Endothelial cell of umbilical vein (primary cell): ENCODE data around the gene NANOS3. TPM values are rescaled to one million over a fixed set of nuclear protein-coding genes. Genes with fewer than 3 reads are reported as not detected.
A peak's percentile ranks its signal among the peaks of the same experiment; 100 is the strongest.

Experiments used
- BruUV-seq: library from RNA; stranded (reverse); fragments of 400-500 nt; replicated peaks from 2 replicates; lab custom pipeline; 2021; lab: Mats Ljungman, UMichigan
- CTCF ChIA-PET: fragments of 300-600, 350-600 bp; sonication (Branson Sonifier 250); formaldehyde crosslinking; loops from one replicate; lab custom pipeline; 2021; ENCODE audit warnings: antibody characterized with exemption, inconsistent platforms; lab: Charles Lee
- POLR2A ChIA-PET: fragments of 300-600, 350-600 bp; sonication (Branson Sonifier 250); formaldehyde crosslinking; loops from one replicate; lab custom pipeline; 2021; ENCODE audit warnings: antibody characterized with exemption, inconsistent platforms; lab: Charles Lee
- DNase-seq: peaks from one replicate; pipeline ENCODE4 v3.0.0-alpha.2; 2011; ENCODE audit warnings: low read depth, low spot score
- FAIRE-seq: peaks from 2 replicates; lab custom pipeline; 2011; peaks lifted over from hg19 to GRCh38; lab: Jason Lieb, UNC
- H2AFZ ChIP-seq: 2 replicates; pipeline ENCODE4 v1.6.0; 2012; ENCODE audit warnings: low read depth, low read length, control low read depth, inconsistent platforms
- H3K27ac ChIP-seq: 2 replicates; pipeline ENCODE4 v1.5.1; 2011; ENCODE audit warnings: low read depth, mild to moderate bottlenecking, control low read depth, low read length, moderate library complexity; ENCODE audit not compliant: insufficient read depth
- H3K27me3 ChIP-seq, 2 experiments: 2 replicates each; pipeline versions ENCODE4 v1.6.0 to v1.6.1; 2011; ENCODE audit warnings: low read length in 2 of 2, mixed read lengths in 1 of 2; ENCODE audit not compliant: control insufficient read depth in 2 of 2, insufficient read depth in 2 of 2
- H3K36me3 ChIP-seq, 2 experiments: 2 replicates in 1 of 2; 3 replicates in 1 of 2; pipeline ENCODE4 v1.5.1; 2011; ENCODE audit warnings: low read length in 2 of 2, mild to moderate bottlenecking in 1 of 2, moderate library complexity in 1 of 2; ENCODE audit not compliant: control insufficient read depth in 2 of 2, insufficient read depth in 2 of 2; ENCODE audit errors: extremely low read depth in 1 of 2
- H3K4me1 ChIP-seq: 3 replicates; pipeline ENCODE4 v1.5.1; 2011; ENCODE audit warnings: mild to moderate bottlenecking, low read length; ENCODE audit not compliant: control insufficient read depth, insufficient read depth; ENCODE audit errors: extremely low read depth
- H3K4me2 ChIP-seq: 2 replicates; pipeline ENCODE4 v1.6.1; 2011; ENCODE audit warnings: low read length, control low read depth, mixed read lengths; ENCODE audit not compliant: insufficient read depth
- H3K4me3 ChIP-seq, 3 experiments: fragments of 200-600 bp in 1 of 3; sonication (generic), shearing (Covaris generic) in 1 of 3; replicated peaks in 1 of 3; 2 replicates each; pipeline ENCODE4 v1.5.1; 2011 to 2016; ENCODE audit warnings: control low read depth in 3 of 3, low read length in 3 of 3, mild to moderate bottlenecking in 2 of 3, inconsistent platforms in 1 of 3, low read depth in 1 of 3, moderate library complexity in 1 of 3; ENCODE audit not compliant: insufficient read depth in 1 of 3
- H3K79me2 ChIP-seq: 2 replicates; pipeline ENCODE4 v1.6.0; 2012; ENCODE audit warnings: low read length, inconsistent platforms; ENCODE audit not compliant: control insufficient read depth, insufficient read depth
- H3K9ac ChIP-seq: replicated peaks from 2 replicates; pipeline ENCODE3; 2011; ENCODE audit warnings: low read length, control low read depth; ENCODE audit not compliant: insufficient read depth; ENCODE audit errors: extremely low read depth
- H3K9me1 ChIP-seq: replicated peaks from 3 replicates; pipeline ENCODE4 v1.6.0; 2011; ENCODE audit warnings: mild to moderate bottlenecking, low read length; ENCODE audit not compliant: control insufficient read depth, insufficient read depth; ENCODE audit errors: extremely low read depth
- H3K9me3 ChIP-seq: replicated peaks from 2 replicates; pipeline ENCODE4 v1.5.1; 2012; ENCODE audit warnings: low read length, inconsistent platforms; ENCODE audit not compliant: control insufficient read depth, insufficient read depth
- H4K20me1 ChIP-seq: replicated peaks from 2 replicates; pipeline ENCODE3; 2011; ENCODE audit warnings: mild to moderate bottlenecking, low read length; ENCODE audit not compliant: control insufficient read depth, insufficient read depth; ENCODE audit errors: extremely low read depth
- MYC ChIP-seq: IDR thresholded peaks from one replicate; pipeline ENCODE4 v1.6.1; 2011; ENCODE audit warnings: mild to moderate bottlenecking, low read depth, low read length
- dilution Hi-C: fragments of 300-500 bp; cut with MboI; formaldehyde crosslinking; loops from one replicate; pipeline ENCODE4 v1.15.0; 2019; ENCODE audit warnings: low sequenced_read_pairs; ENCODE audit not compliant: extremely low pct_ligation_motif_present
- intact Hi-C: fragments of 100-400 bp; cut with micrococcal nuclease; formaldehyde crosslinking; loops from one replicate; pipeline ENCODE4 v1.10.0; 2022
- microRNA counts: library from miRNA; unstranded; fragments of <30 nt; microRNA quantifications from one replicate; lab custom pipeline; 2016
- microRNA-seq: library from miRNA; unstranded; fragments of <30 nt; microRNA quantifications from one replicate; pipeline ENCODE4 v1.2.0, GENCODE V29; 2021; ENCODE audit warnings: borderline number of aligned reads, borderline replicate concordance
- polyA plus RNA-seq, 4 experiments: library from polyadenylated mRNA; depleted of rRNA in 3 of 4; stranded (reverse) in 3 of 4; unstranded in 1 of 4; fragments of >200 nt; gene quantifications; 2 replicates each; pipeline versions ENCODE4 v1.2.1 to v1.2.3, GENCODE V29; 2011 to 2012; ENCODE audit warnings: missing spikeins in 1 of 4
- small RNA-seq: library from RNA; depleted of rRNA; stranded (forward); fragments of <200 nt; gene quantifications from one replicate; pipeline ENCODE3, GENCODE V24; 2012; ENCODE audit warnings: low replicate concordance, low read depth; ENCODE audit not compliant: insufficient read depth, insufficient read length
- total RNA-seq: library from RNA; stranded (reverse); gene quantifications from 2 replicates; pipeline ENCODE4 v1.2.3, GENCODE V29; 2021

NANOS3 gene
- total and polyA plus RNA-seq, 2 donors (not counting 3 experiments of a cell fraction or from before 2014, with no cell fraction given): 1.0 to 4.4 TPM

GRCh38 chr19:13929956-13930355 is 53.0 kb downstream of the NANOS3 start:
- ChIA-PET CTCF (no interaction called here), POLR2A (no interaction called here)
- no TSS peak for BruUV-seq
- no peak overlapping the region for H3K9ac ChIP-seq
- no peak overlapping the region for H3K4me2 ChIP-seq
- H3K79me2 ChIP-seq: no peaks in the 10 kb centered on the region
- H3K9me3 ChIP-seq: no peaks in the 10 kb centered on the region
- no peak overlapping the region for H3K27ac ChIP-seq
- H2AFZ ChIP-seq: no peak overlapping the region
- intact Hi-C loops: no loop called here
- dilution Hi-C loops: no loop called here
- no peaks in the 10 kb centered on the region for H3K4me1 ChIP-seq
- no peak overlapping the region for H3K4me3 ChIP-seq
- FAIRE-seq (no peak), DNase-seq (no peak)
- H3K27me3 ChIP-seq: no peaks in the 10 kb centered on the region
- TF ChIP-seq MYC: no peak
- H4K20me1 ChIP-seq: no peaks in the 10 kb centered on the region
- H3K36me3 ChIP-seq: peaks cover 0 to 6% of the 10 kb centered on the region in 2 experiments
- no peaks in the 10 kb centered on the region for H3K9me1 ChIP-seq

MicroRNAs within 50 kb of the gene (microRNA counts, 767-probe panel; counts per million panel counts)
- microRNA hsa-miR-181c-5p (lab: Ali Mortazavi, UCI) (723 counts per million, percentile 96 among the panel's probes with 10 or more counts), microRNA hsa-miR-23a-3p (lab: Ali Mortazavi, UCI) (17,795 counts per million, percentile 98 among the panel's probes with 10 or more counts), microRNA hsa-miR-24-3p (lab: Ali Mortazavi, UCI) (5,905 counts per million, percentile 97 among the panel's probes with 10 or more counts), microRNA hsa-miR-27a-3p (lab: Ali Mortazavi, UCI) (723 counts per million, percentile 96 among the panel's probes with 10 or more counts)

Small RNA genes within 50 kb of the gene (microRNA-seq; reads per million reads assigned to microRNA genes)
- gene MIR181C (206 reads per million, percentile 67 among the genes with 10 or more reads in this experiment), gene MIR181D (331 reads per million, percentile 72 among the genes with 10 or more reads in this experiment)

Small RNA genes within 50 kb of the gene (small RNA-seq; reads per million reads assigned to genes)
- 1.1 reads per million for gene MIR181C
- 3.5 reads per million, percentile 23 among the genes with 10 or more reads in this experiment for gene MIR181D

Other genes with a start within 250 kb of the NANOS3 start
- gene MRI1, start 112.6 kb upstream of the NANOS3 start, total RNA-seq: 42.3 and 56.2 TPM in 2 replicates
- gene MRI1, start 112.6 kb upstream of the NANOS3 start, polyA plus RNA-seq: 63.2 and 82.4 TPM in 2 replicates
- 113 and 126 TPM in 2 replicates for gene C19orf53, start 102.7 kb upstream of the NANOS3 start, total RNA-seq
- 205 and 239 TPM in 2 replicates for gene C19orf53, start 102.7 kb upstream of the NANOS3 start, polyA plus RNA-seq
- gene ZSWIM4, start 81.7 kb upstream of the NANOS3 start, total RNA-seq: 23.1 and 26.6 TPM in 2 replicates
- gene ZSWIM4, start 81.7 kb upstream of the NANOS3 start, polyA plus RNA-seq: 12.7 and 14.9 TPM in 2 replicates
- gene BRME1, start 29.0 kb downstream of the NANOS3 start, total RNA-seq: 1.5 and 2.5 TPM in 2 replicates
- gene BRME1, start 29.0 kb downstream of the NANOS3 start, polyA plus RNA-seq: 0.69 and 0.86 TPM in 2 replicates
- gene CC2D1A, start 29.1 kb downstream of the NANOS3 start, total RNA-seq: 29.8 and 33.7 TPM in 2 replicates
- 13.6 and 14.9 TPM in 2 replicates for gene CC2D1A, start 29.1 kb downstream of the NANOS3 start, polyA plus RNA-seq
- 2.0 TPM in 1 of 2 replicates, not detected in the other for gene PODNL1, start 61.3 kb downstream of the NANOS3 start, total RNA-seq
- gene PODNL1, start 61.3 kb downstream of the NANOS3 start, polyA plus RNA-seq: 0.21 and 0.32 TPM in 2 replicates
- gene DCAF15, start 75.4 kb downstream of the NANOS3 start, total RNA-seq: 42.4 and 47.9 TPM in 2 replicates
- 41.9 and 50.5 TPM in 2 replicates for gene DCAF15, start 75.4 kb downstream of the NANOS3 start, polyA plus RNA-seq
- 14.4 and 14.7 TPM in 2 replicates for gene RFX1, start 129.2 kb downstream of the NANOS3 start, total RNA-seq
- 2.2 and 2.3 TPM in 2 replicates for gene RFX1, start 129.2 kb downstream of the NANOS3 start, polyA plus RNA-seq
- not detected in 2 replicates for gene RLN3, start 151.0 kb downstream of the NANOS3 start, total RNA-seq
- gene RLN3, start 151.0 kb downstream of the NANOS3 start, polyA plus RNA-seq: not detected in 2 replicates
- gene IL27RA, start 154.6 kb downstream of the NANOS3 start, total RNA-seq: 3.7 and 4.5 TPM in 2 replicates
- gene IL27RA, start 154.6 kb downstream of the NANOS3 start, polyA plus RNA-seq: 1.6 and 1.8 TPM in 2 replicates
- 0.31 TPM in 1 of 2 replicates, not detected in the other for gene PALM3, start 184.9 kb downstream of the NANOS3 start, total RNA-seq
- 0.08 TPM in 2 replicates for gene PALM3, start 184.9 kb downstream of the NANOS3 start, polyA plus RNA-seq
- gene MISP3, start 195.7 kb downstream of the NANOS3 start, total RNA-seq: 0.31 TPM in 1 of 2 replicates, not detected in the other
- gene MISP3, start 195.7 kb downstream of the NANOS3 start, polyA plus RNA-seq: 0.25 and 0.26 TPM in 2 replicates
- 0.55 TPM in 1 of 2 replicates, not detected in the other for gene C19orf67, start 208.6 kb downstream of the NANOS3 start, total RNA-seq
- gene C19orf67, start 208.6 kb downstream of the NANOS3 start, polyA plus RNA-seq: not detected in 2 replicates
- gene SAMD1, start 213.6 kb downstream of the NANOS3 start, total RNA-seq: 35.2 and 35.9 TPM in 2 replicates
- 13.8 and 14.1 TPM in 2 replicates for gene SAMD1, start 213.6 kb downstream of the NANOS3 start, polyA plus RNA-seq
- gene PRKACA, start 240.6 kb downstream of the NANOS3 start, total RNA-seq: 97.5 and 110 TPM in 2 replicates
- 29.9 and 44.2 TPM in 2 replicates for gene PRKACA, start 240.6 kb downstream of the NANOS3 start, polyA plus RNA-seq